ENCODE results near the gene PSD. TPM values are rescaled to one million over a fixed set of nuclear protein-coding genes. Genes with fewer than 3 reads are reported as not detected.

Gene PSD
- total and polyA plus RNA-seq, 9 of the 15 experiments (the other 6 are each of a cell fraction or from before 2014, with no cell fraction given), result 0.11 to 1.7 (median 0.54) TPM; not detected in 2

GRCh38 chr10:102399217-102400021, 19.2 kb downstream of the PSD start (continued):
- TF ChIP-seq MNT (conservative IDR thresholded peaks at IDR 0.05) (peak; percentile 54 to 80; a peak in 3 of 4 replicates), MTA3 (IDR thresholded peaks at IDR 0.05; ENCODE audit: borderline replicate concordance) (peak; percentile 75; the same call in 1 of the 2 replicates), CTCF (IDR thresholded peaks at IDR 0.05 in 2 of 3, conservative IDR thresholded peaks at IDR 0.05 in 1 of 3; ENCODE audit: insufficient read depth in 2 of 3, low read depth in 1 of 3, low read length in 3 of 3) (peak; percentile 85 to 94 (median 85)), PCBP2 (IDR thresholded peaks at IDR 0.05; ENCODE audit: low read depth, low read length, poor library complexity, severe bottlenecking) (no peak), RCOR1 (IDR thresholded peaks at IDR 0.05; ENCODE audit: borderline replicate concordance in 1 of 2, low read depth in 2 of 2, low read length in 2 of 2) (0 out of 4 replicates have a peak, but pooled peaks of 1 of the 2 experiments have one; percentile 33), BHLHE40 (IDR thresholded peaks at IDR 0.05; ENCODE audit: low read length) (peak; percentile 32; the same call in 1 of the 2 replicates), SAP30 (IDR thresholded peaks at IDR 0.05; ENCODE audit: borderline replicate concordance, insufficient read depth, low read depth, low read length, poor library complexity, severe bottlenecking) (no peak), NFIC (IDR thresholded peaks at IDR 0.05) (peak; percentile 40; the same call in 1 of the 2 replicates), CBX3 (IDR thresholded peaks at IDR 0.05; ENCODE audit: borderline replicate concordance in 1 of 2, low read length in 2 of 2) (0 out of 3 replicates have a peak, but pooled peaks of 1 of the 2 experiments have one; percentile 34), BCL6 (CRISPR knock-in tag; IDR thresholded peaks at IDR 0.05) (no peak), XRCC4 (IDR thresholded peaks at IDR 0.05; ENCODE audit: extremely low read depth, insufficient read depth, insufficient read length) (no peak), ERF (CRISPR knock-in tag; IDR thresholded peaks at IDR 0.05) (0 out of 2 replicates have a peak, but pooled peaks have one; percentile 64), KAT8 (IDR thresholded peaks at IDR 0.05; ENCODE audit: low read depth) (no peak), BCOR (IDR thresholded peaks at IDR 0.05) (0 out of 2 replicates have a peak, but pooled peaks have one; percentile 37), HOXB6 (CRISPR knock-in tag; IDR thresholded peaks at IDR 0.05; ENCODE audit: borderline replicate concordance) (no peak), DLX4 (CRISPR knock-in tag; IDR thresholded peaks at IDR 0.05) (no peak), HNRNPL (IDR thresholded peaks at IDR 0.05; ENCODE audit: low read depth, low read length) (peak; percentile 57; the same call in 1 of the 2 replicates), AFF4 (CRISPR knock-in tag; IDR thresholded peaks at IDR 0.05) (peak; percentile 64; the same call in 1 of the 2 replicates), HNRNPUL1 (IDR thresholded peaks at IDR 0.05; ENCODE audit: low read length) (no peak)
